D721Med (cell line): ENCODE results near the gene STPG2.

Experiments
- DNase-seq: peaks from one replicate; pipeline ENCODE4 v3.0.0; 2011; ENCODE audit warnings: low spot score; ENCODE audit not compliant: insufficient read length
- FAIRE-seq: peaks from 2 replicates; lab custom pipeline; 2011; peaks lifted over from hg19 to GRCh38; lab: Jason Lieb, UNC
- TF ChIP-seq, protein P1 (sequence below): IDR thresholded peaks from 2 replicates; pipeline ENCODE4 v1.5.1; 2012; ENCODE audit warnings: mild to moderate bottlenecking, control low read depth; ENCODE audit not compliant: insufficient read depth; ENCODE audit errors: missing control alignments

STPG2 gene

DNA sequence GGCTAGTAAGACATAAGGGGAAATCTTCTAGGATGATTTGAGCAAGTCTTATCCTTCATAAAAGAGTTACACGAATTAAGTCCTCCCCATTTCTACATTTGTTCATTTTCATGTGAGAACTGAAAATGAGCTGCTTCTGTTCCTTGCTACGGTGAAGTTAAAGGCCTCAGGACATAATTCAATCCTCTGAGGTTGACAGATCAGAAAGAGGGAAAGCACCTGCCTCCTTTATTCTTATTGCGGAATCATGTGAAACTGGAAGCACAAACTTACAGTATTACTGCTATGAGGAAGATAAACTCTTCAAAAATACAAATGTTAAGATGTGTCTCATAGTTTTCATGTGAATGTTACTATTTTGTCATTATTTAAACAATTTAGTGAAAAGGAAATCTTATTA, 395.3 kb downstream of the STPG2 start:
- DNase-seq = no peak
- no peak for FAIRE-seq
- TF ChIP-seq, protein P1, sequence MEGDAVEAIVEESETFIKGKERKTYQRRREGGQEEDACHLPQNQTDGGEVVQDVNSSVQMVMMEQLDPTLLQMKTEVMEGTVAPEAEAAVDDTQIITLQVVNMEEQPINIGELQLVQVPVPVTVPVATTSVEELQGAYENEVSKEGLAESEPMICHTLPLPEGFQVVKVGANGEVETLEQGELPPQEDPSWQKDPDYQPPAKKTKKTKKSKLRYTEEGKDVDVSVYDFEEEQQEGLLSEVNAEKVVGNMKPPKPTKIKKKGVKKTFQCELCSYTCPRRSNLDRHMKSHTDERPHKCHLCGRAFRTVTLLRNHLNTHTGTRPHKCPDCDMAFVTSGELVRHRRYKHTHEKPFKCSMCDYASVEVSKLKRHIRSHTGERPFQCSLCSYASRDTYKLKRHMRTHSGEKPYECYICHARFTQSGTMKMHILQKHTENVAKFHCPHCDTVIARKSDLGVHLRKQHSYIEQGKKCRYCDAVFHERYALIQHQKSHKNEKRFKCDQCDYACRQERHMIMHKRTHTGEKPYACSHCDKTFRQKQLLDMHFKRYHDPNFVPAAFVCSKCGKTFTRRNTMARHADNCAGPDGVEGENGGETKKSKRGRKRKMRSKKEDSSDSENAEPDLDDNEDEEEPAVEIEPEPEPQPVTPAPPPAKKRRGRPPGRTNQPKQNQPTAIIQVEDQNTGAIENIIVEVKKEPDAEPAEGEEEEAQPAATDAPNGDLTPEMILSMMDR = no peak

DNA sequence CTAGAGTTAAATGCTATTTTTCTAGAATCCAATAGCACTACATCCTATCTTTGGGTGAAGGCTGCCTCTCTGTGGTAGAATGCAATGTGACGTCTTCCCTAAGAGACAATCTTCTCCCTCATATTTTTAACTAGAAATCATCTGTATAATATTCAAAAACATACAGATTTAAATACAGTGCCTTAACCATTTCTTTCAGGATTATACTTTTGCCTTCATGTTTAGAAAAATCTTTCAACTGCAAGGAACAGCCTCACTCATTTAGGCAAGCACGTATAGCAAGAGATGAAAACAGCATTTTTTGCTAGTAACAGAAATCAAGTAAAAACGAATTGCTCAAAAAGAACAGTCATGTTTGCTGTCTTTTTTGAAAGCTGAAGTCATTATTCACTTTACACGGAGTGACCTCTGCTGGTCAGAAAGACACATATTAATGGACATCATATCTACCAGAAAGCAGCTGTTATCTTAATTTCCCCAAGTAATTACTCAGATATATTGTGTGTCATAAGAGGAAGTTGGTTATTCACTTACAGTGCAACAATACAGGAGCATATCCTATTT, 422.3 kb downstream of the STPG2 start:
- peak; percentile 90 for FAIRE-seq
- TF ChIP-seq, protein P1 = peak; percentile 63
- DNase-seq = no peak

DNA sequence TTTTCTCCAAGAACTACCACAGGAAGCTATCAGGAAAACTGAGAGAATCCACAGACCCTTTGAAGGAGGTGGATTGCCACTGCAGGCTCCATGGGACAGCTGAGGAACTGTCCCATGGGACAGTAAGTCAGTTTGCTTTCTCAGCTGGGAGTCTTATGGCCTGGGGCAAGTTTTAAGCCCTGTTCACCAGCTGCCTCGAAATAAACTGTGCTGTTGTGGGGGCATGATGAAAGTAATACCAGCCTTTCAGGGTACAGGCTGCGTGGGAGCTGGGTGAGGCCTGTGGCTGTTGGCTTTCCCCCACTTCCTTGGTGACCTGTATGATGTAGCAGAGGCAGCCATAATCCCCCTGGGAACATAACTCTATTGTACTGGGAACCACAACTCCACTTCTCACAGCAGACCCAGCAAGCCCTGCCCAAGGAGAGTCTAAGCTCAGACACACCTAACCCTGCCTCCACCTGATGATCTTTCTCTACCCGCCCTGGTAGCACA, 452.1 kb downstream of the STPG2 start:
- TF ChIP-seq, protein P1 = no peak
- DNase-seq (no peak), FAIRE-seq (no peak)

DNA sequence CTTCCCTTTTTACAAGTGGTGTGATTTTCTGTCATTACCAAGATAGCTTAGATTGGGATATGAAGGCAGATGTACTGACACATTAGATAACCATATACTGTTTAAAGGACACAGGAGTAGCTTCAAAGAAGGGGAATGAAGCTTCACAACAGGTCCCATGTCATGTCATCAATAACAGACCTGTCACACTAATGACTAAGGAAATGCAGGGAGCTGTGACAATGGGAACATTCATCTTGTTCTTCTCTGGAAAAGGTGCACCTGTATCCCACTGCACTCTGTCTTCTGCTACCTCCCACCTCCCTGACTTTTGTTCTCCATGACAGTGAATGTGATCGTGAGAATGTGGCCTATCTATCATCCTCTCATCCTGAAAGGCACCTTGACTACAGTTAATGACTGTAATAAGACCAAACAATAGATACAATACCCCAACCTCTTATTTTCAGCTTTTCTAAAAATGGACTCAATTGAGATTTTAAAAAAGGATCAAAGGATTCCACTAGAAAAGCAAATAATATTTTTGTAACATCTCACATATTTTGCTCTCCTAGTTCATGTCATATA, 472.5 kb downstream of the STPG2 start:
- DNase-seq (no peak), FAIRE-seq (no peak)
- TF ChIP-seq, protein P1 = no peak

DNA sequence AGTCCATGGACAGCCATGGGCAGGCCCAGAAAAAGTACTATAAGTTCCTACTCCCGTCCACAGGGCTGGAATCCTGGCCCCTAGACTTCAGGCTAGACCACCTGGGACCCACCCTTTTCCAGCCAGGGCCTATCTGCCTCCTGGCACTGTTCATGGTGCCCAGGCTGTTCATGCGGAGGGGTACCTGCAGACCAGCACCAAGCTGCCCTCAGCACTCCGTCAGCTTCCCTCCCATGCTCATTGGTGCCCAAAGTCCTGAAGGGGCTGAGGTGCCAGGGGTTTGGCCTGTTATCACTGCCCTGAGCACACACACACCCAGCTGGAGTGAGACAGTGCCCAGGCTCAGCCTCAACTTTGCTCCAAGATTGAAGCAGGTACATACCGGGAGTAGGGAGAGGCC, 477.7 kb downstream of the STPG2 start:
- DNase-seq (no peak), FAIRE-seq (no peak)
- TF ChIP-seq, protein P1 = no peak

DNA sequence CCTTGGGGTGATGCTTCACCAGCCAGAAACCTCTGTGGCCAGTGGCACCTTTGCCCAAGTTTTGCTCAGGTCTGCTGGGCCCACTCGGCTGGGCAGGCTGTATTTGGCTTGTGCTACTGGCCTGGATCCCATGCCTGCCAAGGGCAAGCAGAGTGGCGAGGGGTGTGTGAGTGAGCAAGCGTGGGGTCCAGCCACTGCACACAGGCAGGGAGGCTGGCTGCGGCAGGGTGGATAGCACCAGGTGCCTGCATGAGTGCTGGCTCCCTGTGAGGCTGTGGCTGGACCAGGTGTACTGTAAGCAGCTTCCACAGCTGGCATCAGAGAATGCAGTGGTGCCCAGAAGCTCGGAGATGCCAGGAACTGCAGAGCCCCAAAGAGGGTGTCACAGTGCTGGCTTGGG, 478.5 kb downstream of the STPG2 start:
- TF ChIP-seq, protein P1 = no peak
- FAIRE-seq (no peak), DNase-seq (no peak)

DNA sequence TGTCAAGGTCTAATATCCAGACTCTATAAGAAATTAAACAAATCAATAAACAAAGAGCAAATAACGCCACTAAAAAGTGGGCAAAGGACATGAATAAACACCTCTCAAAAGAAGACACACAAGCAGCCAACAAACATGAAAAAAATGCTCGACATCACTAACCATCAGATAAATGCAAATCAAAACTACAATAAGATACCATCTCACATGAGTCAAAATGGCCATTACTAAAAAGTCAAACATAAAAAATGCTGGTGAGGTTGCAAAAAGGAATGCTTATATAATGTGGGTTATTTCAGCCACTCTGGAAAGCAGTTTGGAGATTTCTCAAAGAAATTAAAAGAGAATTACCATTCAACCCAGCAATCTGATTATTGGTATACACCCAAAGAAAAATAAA, 481.1 kb downstream of the STPG2 start:
- no peak for FAIRE-seq
- TF ChIP-seq, protein P1 = no peak
- no peak for DNase-seq
